ENCODE results near the gene WWOX.

DNA sequence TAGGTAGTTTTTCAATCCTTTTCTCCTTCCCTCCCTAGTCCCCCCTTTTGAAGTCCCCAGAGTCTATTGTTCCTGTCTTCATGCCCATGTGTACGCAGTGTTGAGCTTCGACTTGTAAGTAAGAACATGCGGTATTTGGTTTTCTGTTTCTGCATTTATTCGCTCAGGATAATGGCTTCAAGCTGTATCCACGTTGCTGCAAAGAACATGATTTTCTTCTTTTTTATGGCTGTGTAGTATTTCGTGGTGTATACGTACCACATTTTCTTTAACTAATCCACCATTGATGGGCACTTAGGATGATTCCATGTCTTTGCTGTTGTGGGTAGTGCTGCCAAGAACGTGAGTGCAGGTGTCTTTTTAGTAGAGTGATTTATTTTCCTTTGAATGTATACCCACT lies 651.2 kb downstream of the WWOX start:
- TF ChIP-seq, protein P1, sequence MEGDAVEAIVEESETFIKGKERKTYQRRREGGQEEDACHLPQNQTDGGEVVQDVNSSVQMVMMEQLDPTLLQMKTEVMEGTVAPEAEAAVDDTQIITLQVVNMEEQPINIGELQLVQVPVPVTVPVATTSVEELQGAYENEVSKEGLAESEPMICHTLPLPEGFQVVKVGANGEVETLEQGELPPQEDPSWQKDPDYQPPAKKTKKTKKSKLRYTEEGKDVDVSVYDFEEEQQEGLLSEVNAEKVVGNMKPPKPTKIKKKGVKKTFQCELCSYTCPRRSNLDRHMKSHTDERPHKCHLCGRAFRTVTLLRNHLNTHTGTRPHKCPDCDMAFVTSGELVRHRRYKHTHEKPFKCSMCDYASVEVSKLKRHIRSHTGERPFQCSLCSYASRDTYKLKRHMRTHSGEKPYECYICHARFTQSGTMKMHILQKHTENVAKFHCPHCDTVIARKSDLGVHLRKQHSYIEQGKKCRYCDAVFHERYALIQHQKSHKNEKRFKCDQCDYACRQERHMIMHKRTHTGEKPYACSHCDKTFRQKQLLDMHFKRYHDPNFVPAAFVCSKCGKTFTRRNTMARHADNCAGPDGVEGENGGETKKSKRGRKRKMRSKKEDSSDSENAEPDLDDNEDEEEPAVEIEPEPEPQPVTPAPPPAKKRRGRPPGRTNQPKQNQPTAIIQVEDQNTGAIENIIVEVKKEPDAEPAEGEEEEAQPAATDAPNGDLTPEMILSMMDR (conservative IDR thresholded peaks at IDR 0.05; ENCODE audit: low read depth, low read length) = no peak
- TF ChIP-seq NFE2L2 (IDR thresholded peaks at IDR 0.05; ENCODE audit: low read depth, low read length) (no peak), POLR2A (IDR thresholded peaks at IDR 0.05; ENCODE audit: low read depth, low read length) (no peak)
